ENCODE results near the gene RAD51B. TPM values are rescaled to one million over a fixed set of nuclear protein-coding genes. Genes with fewer than 3 reads are reported as not detected.

The RAD51B gene
- total RNA-seq, 1 experiment from 2014 or later: 16.7 TPM

DNA sequence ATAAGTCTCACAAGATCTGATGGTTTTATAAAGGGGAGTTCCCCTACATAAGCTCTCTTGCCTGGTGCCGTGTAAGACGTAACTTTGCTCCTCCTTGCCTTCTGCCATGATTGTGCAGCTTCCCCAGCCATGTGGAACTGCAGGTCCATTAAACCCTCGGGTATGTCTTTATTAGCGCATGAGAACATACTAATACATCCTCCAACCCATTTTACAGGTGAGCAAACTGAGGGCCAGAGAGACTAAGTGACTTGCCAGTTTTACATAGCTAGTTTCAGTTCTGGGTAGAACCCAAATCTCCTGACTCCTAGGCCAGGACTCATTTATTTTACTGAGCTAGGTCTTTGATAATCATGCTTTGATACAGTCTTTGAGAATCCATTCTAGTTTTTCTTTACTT is 406.9 kb downstream of the RAD51B start:
- Histone ChIP-seq H3K4me2 (ENCODE audit: insufficient read depth, insufficient read length, low read length) (no peak overlapping the region), H3K9ac (ENCODE audit: extremely low read depth, insufficient read length, low read length) (no peak overlapping the region), H3K79me1 (ENCODE audit: insufficient read depth, low read depth, low read length, poor library complexity, severe bottlenecking) (no peaks in the 10 kb centered on the region), H3K56ac (ENCODE audit: insufficient read length, low read depth, low read length) (no peak overlapping the region), H3K9me3 (ENCODE audit: control insufficient read depth, low read depth, low read length) (no peaks in the 10 kb centered on the region), H2AFZ (ENCODE audit: low read length) (no peak overlapping the region), H3K27ac (ENCODE audit: insufficient read length, low read depth, low read length) (no peak overlapping the region), H3K79me2 (ENCODE audit: insufficient read depth, low read length) (no peaks in the 10 kb centered on the region), H2BK20ac (ENCODE audit: low read depth, low read length, poor library complexity, severe bottlenecking) (no peak overlapping the region), H4K5ac (ENCODE audit: insufficient read length, low read depth, low read length) (no peak overlapping the region), H3K4me1 (ENCODE audit: insufficient read depth, low read length) (peaks cover 7% of the 10 kb centered on the region), H3T11ph (ENCODE audit: low read length) (no peak overlapping the region), H2BK120ac (ENCODE audit: low read depth, low read length, poor library complexity, severe bottlenecking) (no peak overlapping the region), H2BK12ac (ENCODE audit: insufficient read length, low read depth, low read length) (no peak overlapping the region), H3K4ac (ENCODE audit: low read depth, low read length) (no peak overlapping the region), H3K18ac (ENCODE audit: insufficient read length, low read depth, low read length) (no peak overlapping the region), H3K14ac (ENCODE audit: insufficient read depth, low read length) (no peak overlapping the region), H2AK5ac (ENCODE audit: insufficient read length, low read length) (no peak overlapping the region), H3K27me3 (ENCODE audit: insufficient read depth, low read length) (no peaks in the 10 kb centered on the region), H4K91ac (ENCODE audit: insufficient read length, low read depth, low read length) (no peak overlapping the region), H4K20me1 (ENCODE audit: control insufficient read depth, insufficient read depth, insufficient read length) (no peaks in the 10 kb centered on the region), H4K8ac (replicated peaks; ENCODE audit: insufficient read length, low read depth, low read length) (no peak overlapping the region), H2BK15ac (ENCODE audit: low read depth, low read length) (no peak overlapping the region; the same call in 1 of the 2 replicates), H3K23ac (ENCODE audit: insufficient read length, low read depth, low read length) (no peak overlapping the region), H3K23me2 (ENCODE audit: insufficient read length, low read depth, low read length, poor library complexity, severe bottlenecking) (no peaks in the 10 kb centered on the region), H2BK5ac (ENCODE audit: insufficient read length, low read length) (no peak overlapping the region)
- Mint-ChIP-seq H3K36me3 (ENCODE audit: insufficient read depth in 1 of 3, low read depth in 3 of 3) (no peaks in the 10 kb centered on the region; a peak in 1 of 7 replicates), H3K4me1 (peaks cover 18 to 21% of the 10 kb centered on the region in 2 experiments), H3K9me3 (no peaks in the 10 kb centered on the region; a peak in 1 of 5 replicates), H3K27me3 (ENCODE audit: low read depth) (no peaks in the 10 kb centered on the region), H3K27ac (peak overlapping the region in 1 of 3 experiments; percentile 5; a peak in 1 of 7 replicates), H3K4me3 (no peak overlapping the region)
- DNase-seq: no peak
- TF ChIP-seq, protein P1, sequence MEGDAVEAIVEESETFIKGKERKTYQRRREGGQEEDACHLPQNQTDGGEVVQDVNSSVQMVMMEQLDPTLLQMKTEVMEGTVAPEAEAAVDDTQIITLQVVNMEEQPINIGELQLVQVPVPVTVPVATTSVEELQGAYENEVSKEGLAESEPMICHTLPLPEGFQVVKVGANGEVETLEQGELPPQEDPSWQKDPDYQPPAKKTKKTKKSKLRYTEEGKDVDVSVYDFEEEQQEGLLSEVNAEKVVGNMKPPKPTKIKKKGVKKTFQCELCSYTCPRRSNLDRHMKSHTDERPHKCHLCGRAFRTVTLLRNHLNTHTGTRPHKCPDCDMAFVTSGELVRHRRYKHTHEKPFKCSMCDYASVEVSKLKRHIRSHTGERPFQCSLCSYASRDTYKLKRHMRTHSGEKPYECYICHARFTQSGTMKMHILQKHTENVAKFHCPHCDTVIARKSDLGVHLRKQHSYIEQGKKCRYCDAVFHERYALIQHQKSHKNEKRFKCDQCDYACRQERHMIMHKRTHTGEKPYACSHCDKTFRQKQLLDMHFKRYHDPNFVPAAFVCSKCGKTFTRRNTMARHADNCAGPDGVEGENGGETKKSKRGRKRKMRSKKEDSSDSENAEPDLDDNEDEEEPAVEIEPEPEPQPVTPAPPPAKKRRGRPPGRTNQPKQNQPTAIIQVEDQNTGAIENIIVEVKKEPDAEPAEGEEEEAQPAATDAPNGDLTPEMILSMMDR (conservative IDR thresholded peaks at IDR 0.05): no peak
- WGBS (ENCODE audit: extremely low coverage, insufficient read length, low lambda C conversion rate): no CpG with 5 or more reads among the region's 4 CpGs
